ENCODE measurements around the gene SNED1. TPM values are rescaled to one million over a fixed set of nuclear protein-coding genes. Genes with fewer than 3 reads are reported as not detected.

Gene SNED1
- total and polyA plus RNA-seq, 9 of the 15 experiments (the other 6 are each of a cell fraction or from before 2014, with no cell fraction given), result 0.03 to 0.07 (median 0.05) TPM; not detected in 5

DNA sequence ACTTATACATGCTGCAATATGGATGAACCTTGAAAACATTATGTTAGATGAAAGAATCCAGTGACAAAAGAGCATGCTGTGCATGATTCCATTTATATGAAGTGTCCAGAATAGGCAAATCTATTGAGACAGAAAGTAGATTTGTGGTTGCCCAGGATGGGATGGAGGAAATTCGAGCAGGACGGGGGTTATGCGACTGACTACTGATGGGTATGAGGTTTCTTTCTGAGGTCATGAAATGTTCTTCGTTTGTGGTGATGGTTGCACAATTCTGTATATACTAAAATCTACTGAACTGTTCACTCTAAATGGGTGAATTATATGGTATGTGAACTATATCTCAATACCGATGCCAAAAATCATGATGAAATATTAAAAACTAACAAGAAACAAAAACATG is 122.6 kb downstream of the SNED1 start:
- H3K27ac ChIP-seq (ENCODE audit: extremely low read depth, low read depth, low read length), result no peak overlapping the region
- in situ Hi-C loops (cut with MboI) (no loop called here), intact Hi-C loops (cut with micrococcal nuclease) (no loop called here)
- no peaks in the 10 kb centered on the region for H3K79me2 ChIP-seq (ENCODE audit: control insufficient read depth, insufficient read depth, low read length)
- H3K9me3 ChIP-seq (replicated peaks; ENCODE audit: control insufficient read depth, insufficient read depth, low read depth, low read length), result no peaks in the 10 kb centered on the region
- H3K27me3 ChIP-seq (ENCODE audit: control insufficient read depth in 2 of 2, insufficient read depth in 2 of 2, low read length in 2 of 2), result no peaks in the 10 kb centered on the region
- 83% methylated on average over 5 of the region's 5 CpGs for WGBS (ENCODE audit: insufficient coverage, low coverage, missing lambda C conversion rate)
- no peaks in the 10 kb centered on the region for H3K4me1 ChIP-seq (replicated peaks in 1 of 2; ENCODE audit: control insufficient read depth in 2 of 2, insufficient read depth in 2 of 2, low read length in 2 of 2)
- H4K20me1 ChIP-seq (replicated peaks; ENCODE audit: control insufficient read depth, insufficient read depth, low read length), result no peaks in the 10 kb centered on the region
- H3K9me1 ChIP-seq (ENCODE audit: control insufficient read depth, insufficient read depth, low read length), result no peaks in the 10 kb centered on the region
- no peak for ATAC-seq
- peaks cover 15% of the 10 kb centered on the region; the same call in 1 of the 3 replicates for H3K36me3 ChIP-seq (ENCODE audit: control insufficient read depth, insufficient read depth, low read length)
- ChIA-PET CTCF (ENCODE audit: low intra/inter-chr PET ratio) (no interaction called here), POLR2A (interaction anchor here (0.7 kb wide), 1 partner anchor 20 kb away, joined by 4 read pairs; no protein-coding TSS in a partner anchor)
- H3K4me3 ChIP-seq, result no peak overlapping the region
- no peak overlapping the region for H2AFZ ChIP-seq (ENCODE audit: low read depth, low read length)
- DNase-seq (ENCODE audit: extremely low read depth in 1 of 4, low spot score in 3 of 4), result no peak
- FAIRE-seq, result no peak
- no peak overlapping the region for H3K9ac ChIP-seq (ENCODE audit: insufficient read depth in 1 of 2, low read depth in 2 of 2, low read length in 2 of 2)
- no TSS peak for BruUV-seq (replicated peaks)
- no peak overlapping the region for H3K4me2 ChIP-seq (ENCODE audit: insufficient read depth, low read length)
- TF ChIP-seq TFAM (CRISPR knock-in tag; conservative IDR thresholded peaks at IDR 0.05), result no peak
- no peak for TF ChIP-seq RNF2 (IDR thresholded peaks at IDR 0.05)
- no peak for TF ChIP-seq NFE2L1 (tag; IDR thresholded peaks at IDR 0.05; ENCODE audit: borderline replicate concordance, low read depth)
- TF ChIP-seq SMARCC2 (IDR thresholded peaks at IDR 0.05; ENCODE audit: low read depth), result no peak
- no peak for TF ChIP-seq ESRRB (CRISPR knock-in tag; IDR thresholded peaks at IDR 0.05; ENCODE audit: borderline replicate concordance)
- TF ChIP-seq, protein P1, sequence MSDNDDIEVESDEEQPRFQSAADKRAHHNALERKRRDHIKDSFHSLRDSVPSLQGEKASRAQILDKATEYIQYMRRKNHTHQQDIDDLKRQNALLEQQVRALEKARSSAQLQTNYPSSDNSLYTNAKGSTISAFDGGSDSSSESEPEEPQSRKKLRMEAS (CRISPR knock-in tag; IDR thresholded peaks at IDR 0.05), result no peak
- TF ChIP-seq DMBX1 (CRISPR knock-in tag; IDR thresholded peaks at IDR 0.05; ENCODE audit: borderline replicate concordance), result no peak
- no peak for TF ChIP-seq GTF2A2 (tag; IDR thresholded peaks at IDR 0.05)
- TF ChIP-seq, protein P2, sequence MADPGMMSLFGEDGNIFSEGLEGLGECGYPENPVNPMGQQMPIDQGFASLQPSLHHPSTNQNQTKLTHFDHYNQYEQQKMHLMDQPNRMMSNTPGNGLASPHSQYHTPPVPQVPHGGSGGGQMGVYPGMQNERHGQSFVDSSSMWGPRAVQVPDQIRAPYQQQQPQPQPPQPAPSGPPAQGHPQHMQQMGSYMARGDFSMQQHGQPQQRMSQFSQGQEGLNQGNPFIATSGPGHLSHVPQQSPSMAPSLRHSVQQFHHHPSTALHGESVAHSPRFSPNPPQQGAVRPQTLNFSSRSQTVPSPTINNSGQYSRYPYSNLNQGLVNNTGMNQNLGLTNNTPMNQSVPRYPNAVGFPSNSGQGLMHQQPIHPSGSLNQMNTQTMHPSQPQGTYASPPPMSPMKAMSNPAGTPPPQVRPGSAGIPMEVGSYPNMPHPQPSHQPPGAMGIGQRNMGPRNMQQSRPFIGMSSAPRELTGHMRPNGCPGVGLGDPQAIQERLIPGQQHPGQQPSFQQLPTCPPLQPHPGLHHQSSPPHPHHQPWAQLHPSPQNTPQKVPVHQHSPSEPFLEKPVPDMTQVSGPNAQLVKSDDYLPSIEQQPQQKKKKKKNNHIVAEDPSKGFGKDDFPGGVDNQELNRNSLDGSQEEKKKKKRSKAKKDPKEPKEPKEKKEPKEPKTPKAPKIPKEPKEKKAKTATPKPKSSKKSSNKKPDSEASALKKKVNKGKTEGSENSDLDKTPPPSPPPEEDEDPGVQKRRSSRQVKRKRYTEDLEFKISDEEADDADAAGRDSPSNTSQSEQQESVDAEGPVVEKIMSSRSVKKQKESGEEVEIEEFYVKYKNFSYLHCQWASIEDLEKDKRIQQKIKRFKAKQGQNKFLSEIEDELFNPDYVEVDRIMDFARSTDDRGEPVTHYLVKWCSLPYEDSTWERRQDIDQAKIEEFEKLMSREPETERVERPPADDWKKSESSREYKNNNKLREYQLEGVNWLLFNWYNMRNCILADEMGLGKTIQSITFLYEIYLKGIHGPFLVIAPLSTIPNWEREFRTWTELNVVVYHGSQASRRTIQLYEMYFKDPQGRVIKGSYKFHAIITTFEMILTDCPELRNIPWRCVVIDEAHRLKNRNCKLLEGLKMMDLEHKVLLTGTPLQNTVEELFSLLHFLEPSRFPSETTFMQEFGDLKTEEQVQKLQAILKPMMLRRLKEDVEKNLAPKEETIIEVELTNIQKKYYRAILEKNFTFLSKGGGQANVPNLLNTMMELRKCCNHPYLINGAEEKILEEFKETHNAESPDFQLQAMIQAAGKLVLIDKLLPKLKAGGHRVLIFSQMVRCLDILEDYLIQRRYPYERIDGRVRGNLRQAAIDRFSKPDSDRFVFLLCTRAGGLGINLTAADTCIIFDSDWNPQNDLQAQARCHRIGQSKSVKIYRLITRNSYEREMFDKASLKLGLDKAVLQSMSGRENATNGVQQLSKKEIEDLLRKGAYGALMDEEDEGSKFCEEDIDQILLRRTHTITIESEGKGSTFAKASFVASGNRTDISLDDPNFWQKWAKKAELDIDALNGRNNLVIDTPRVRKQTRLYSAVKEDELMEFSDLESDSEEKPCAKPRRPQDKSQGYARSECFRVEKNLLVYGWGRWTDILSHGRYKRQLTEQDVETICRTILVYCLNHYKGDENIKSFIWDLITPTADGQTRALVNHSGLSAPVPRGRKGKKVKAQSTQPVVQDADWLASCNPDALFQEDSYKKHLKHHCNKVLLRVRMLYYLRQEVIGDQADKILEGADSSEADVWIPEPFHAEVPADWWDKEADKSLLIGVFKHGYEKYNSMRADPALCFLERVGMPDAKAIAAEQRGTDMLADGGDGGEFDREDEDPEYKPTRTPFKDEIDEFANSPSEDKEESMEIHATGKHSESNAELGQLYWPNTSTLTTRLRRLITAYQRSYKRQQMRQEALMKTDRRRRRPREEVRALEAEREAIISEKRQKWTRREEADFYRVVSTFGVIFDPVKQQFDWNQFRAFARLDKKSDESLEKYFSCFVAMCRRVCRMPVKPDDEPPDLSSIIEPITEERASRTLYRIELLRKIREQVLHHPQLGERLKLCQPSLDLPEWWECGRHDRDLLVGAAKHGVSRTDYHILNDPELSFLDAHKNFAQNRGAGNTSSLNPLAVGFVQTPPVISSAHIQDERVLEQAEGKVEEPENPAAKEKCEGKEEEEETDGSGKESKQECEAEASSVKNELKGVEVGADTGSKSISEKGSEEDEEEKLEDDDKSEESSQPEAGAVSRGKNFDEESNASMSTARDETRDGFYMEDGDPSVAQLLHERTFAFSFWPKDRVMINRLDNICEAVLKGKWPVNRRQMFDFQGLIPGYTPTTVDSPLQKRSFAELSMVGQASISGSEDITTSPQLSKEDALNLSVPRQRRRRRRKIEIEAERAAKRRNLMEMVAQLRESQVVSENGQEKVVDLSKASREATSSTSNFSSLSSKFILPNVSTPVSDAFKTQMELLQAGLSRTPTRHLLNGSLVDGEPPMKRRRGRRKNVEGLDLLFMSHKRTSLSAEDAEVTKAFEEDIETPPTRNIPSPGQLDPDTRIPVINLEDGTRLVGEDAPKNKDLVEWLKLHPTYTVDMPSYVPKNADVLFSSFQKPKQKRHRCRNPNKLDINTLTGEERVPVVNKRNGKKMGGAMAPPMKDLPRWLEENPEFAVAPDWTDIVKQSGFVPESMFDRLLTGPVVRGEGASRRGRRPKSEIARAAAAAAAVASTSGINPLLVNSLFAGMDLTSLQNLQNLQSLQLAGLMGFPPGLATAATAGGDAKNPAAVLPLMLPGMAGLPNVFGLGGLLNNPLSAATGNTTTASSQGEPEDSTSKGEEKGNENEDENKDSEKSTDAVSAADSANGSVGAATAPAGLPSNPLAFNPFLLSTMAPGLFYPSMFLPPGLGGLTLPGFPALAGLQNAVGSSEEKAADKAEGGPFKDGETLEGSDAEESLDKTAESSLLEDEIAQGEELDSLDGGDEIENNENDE (IDR thresholded peaks at IDR 0.05; ENCODE audit: low read depth, low read length), result no peak
- no peak for TF ChIP-seq MEF2A (IDR thresholded peaks at IDR 0.05; ENCODE audit: control insufficient read depth, low read depth, low read length)
- no peak for TF ChIP-seq ELF2 (CRISPR knock-in tag; IDR thresholded peaks at IDR 0.05)
- TF ChIP-seq MYC (IDR thresholded peaks at IDR 0.05; ENCODE audit: low read depth, low read length), result no peak
- TF ChIP-seq MYC (CRISPR knock-in tag; IDR thresholded peaks at IDR 0.05; ENCODE audit: borderline replicate concordance, low read depth), result no peak
